Measurements from ENCODE around the gene FAM174C.

Gene FAM174C

GRCh38 chr19:1243768-1244692, 31.3 kb upstream of the FAM174C start:
- no peak overlapping the region for H3K4me3 ChIP-seq (ENCODE audit: low read depth, low read length)
- ChIA-PET POLR2A (interaction anchor here (0.5 to 7.7 kb wide), 12 partner anchors 9 to 165 kb away, joined by 3 to 231 read pairs (median 10); partner anchors contain the start of genes CIRBP, FAM174C and GPX4), CTCF (interaction anchor here (0.6 to 5.5 kb wide), 47 partner anchors 9 to 486 kb away, joined by 3 to 299 read pairs (median 4); partner anchors contain the start of genes CIRBP, FAM174C, GPX4 and R3HDM4)
- peaks cover 0 to 11% of the 10 kb centered on the region in 2 experiments; a peak in 1 of 3 replicates for H3K36me3 ChIP-seq (ENCODE audit: control insufficient read depth in 2 of 2, insufficient read depth in 1 of 2, low read length in 2 of 2)
- peak overlapping the region; percentile 53; the same call in 1 of the 2 replicates for H3K27ac ChIP-seq (ENCODE audit: extremely low read depth, low read depth, low read length)
- H3K4me1 ChIP-seq (ENCODE audit: control insufficient read depth, insufficient read depth, low read length) = peaks cover 8% of the 10 kb centered on the region
- no peaks in the 10 kb centered on the region for H3K9me3 ChIP-seq (ENCODE audit: control insufficient read depth, insufficient read depth, low read depth, low read length)
- TF ChIP-seq SCRT2 (tag by site-specific recombination; IDR thresholded peaks at IDR 0.05) = no peak
- peak; percentile 79 for TF ChIP-seq GLIS1 (tag by site-specific recombination; IDR thresholded peaks at IDR 0.05)
- TF ChIP-seq ZNF449 (tag by site-specific recombination; IDR thresholded peaks at IDR 0.05) = no peak
- TF ChIP-seq PATZ1 (tag by site-specific recombination; IDR thresholded peaks at IDR 0.05) = no peak
- no peak for TF ChIP-seq ZNF792 (tag by site-specific recombination; IDR thresholded peaks at IDR 0.05)
- TF ChIP-seq ZFP69B (tag by site-specific recombination; IDR thresholded peaks at IDR 0.05) = peak; percentile 97
- 0 out of 2 replicates have a peak, but pooled peaks have one; percentile 17 for TF ChIP-seq PRDM4 (tag by site-specific recombination; IDR thresholded peaks at IDR 0.05)
- 0 out of 2 replicates have a peak, but pooled peaks have one; percentile 14 for TF ChIP-seq ZNF391 (tag by site-specific recombination; IDR thresholded peaks at IDR 0.05; ENCODE audit: borderline replicate concordance, low read depth)
- no peak for TF ChIP-seq ZBTB11 (tag by site-specific recombination; conservative IDR thresholded peaks at IDR 0.05; ENCODE audit: low read depth)
- peak; percentile 95 for TF ChIP-seq CTCF (tag by site-specific recombination; IDR thresholded peaks at IDR 0.05)
- TF ChIP-seq ZNF48 (tag by site-specific recombination; IDR thresholded peaks at IDR 0.05) = no peak
- TF ChIP-seq ZNF529 (tag by site-specific recombination; IDR thresholded peaks at IDR 0.05; ENCODE audit: insufficient replicate concordance) = no peak
- TF ChIP-seq ZSCAN4 (tag by site-specific recombination; IDR thresholded peaks at IDR 0.05) = no peak
- peak; percentile 76 for TF ChIP-seq HIC1 (tag by site-specific recombination; IDR thresholded peaks at IDR 0.05)
- TF ChIP-seq YY2 (tag by site-specific recombination; IDR thresholded peaks at IDR 0.05) = no peak
- TF ChIP-seq ZNF514 (tag by site-specific recombination; IDR thresholded peaks at IDR 0.05) = no peak
- TF ChIP-seq ZNF394 (tag by site-specific recombination; IDR thresholded peaks at IDR 0.05; ENCODE audit: borderline replicate concordance) = 0 out of 2 replicates have a peak, but pooled peaks have one; percentile 18
